Umbilical cord (tissue), 2 donors: ENCODE results near the gene CCDC182. TPM values are rescaled to one million over a fixed set of nuclear protein-coding genes. Genes with fewer than 3 reads are reported as not detected.

ENCODE experiments used
- DNase-seq: peaks from one replicate; pipeline ENCODE4 v3.0.0-alpha.2; 2015; ENCODE audit warnings: low spot score
- total RNA-seq: library from RNA; depleted of rRNA; stranded (reverse); fragments of >200 nt; gene quantifications from one replicate; pipeline ENCODE4 v1.2.3, GENCODE V29; 2014; ENCODE audit warnings: low replicate concordance; ENCODE audit not compliant: insufficient read depth

The CCDC182 gene
- total RNA-seq, 1 donor from 2014 or later, result not detected

DNA sequence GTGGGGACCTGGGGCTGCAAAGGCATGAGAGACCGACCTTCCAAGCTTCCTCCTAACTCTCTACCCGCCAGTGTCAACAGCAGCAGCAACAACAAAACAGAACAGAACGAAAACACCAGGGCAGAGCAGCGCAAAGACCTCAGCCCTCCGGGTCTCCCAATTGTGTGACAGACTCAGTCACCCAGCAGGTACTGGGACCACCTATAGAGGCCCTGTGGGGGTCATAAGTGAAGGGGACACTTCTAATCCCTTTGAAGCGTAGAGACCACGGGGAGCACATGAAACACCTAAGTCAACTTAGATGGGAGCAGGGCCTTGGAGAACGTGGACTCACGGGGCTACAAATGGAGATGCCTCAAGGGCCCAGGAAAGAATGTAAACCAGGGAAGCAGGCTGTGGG is 12.6 kb upstream of the CCDC182 start:
- DNase-seq, result no peak

DNA sequence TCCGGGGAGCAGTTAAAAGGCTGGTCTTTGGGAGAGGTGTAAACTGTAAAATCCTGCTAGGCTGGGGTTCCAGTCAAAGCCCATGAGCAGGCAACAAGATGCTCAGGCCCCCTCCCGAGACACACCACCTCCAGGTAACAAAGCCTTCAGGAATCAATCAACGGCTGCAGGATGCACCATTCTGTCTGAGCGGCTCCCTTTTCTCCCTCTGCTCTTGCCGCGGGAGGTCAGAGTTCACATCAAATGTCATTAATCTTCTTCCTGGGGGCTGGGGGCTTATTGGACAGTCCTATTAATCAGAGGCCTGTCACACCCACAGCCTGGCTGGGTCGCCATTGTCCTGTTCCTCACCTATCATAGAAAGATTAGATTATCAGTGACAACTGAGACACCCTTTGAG is 11.9 kb upstream of the CCDC182 start:
- no peak for DNase-seq

DNA sequence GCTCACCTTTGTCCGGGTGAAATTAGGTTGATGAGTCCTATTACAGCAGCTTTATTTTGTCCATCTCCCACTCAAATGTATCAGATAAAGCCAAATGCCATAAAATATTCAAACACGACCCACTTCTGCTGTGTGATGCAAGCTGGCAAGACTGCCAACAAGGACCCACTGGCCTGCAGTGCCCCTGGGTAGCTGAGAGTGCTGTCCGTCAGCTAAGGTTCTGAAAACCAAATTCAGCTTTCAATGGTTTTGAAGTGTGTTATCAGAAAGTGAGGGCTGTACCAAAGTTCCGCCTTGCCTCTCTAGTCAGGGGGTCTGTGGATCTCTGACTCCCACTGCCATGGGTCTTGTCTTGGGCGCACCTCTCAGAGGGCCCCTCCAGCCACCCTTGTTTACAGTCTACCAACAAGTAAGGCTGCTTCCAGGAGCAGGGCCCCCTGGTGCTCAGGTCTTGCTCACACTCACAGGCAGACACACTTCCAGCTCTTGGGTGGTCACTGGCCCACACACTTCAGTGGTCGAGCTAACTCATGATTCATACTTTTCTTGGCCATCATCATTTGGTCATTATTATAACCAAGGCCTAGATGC is 10.5 kb upstream of the CCDC182 start:
- DNase-seq, result no peak

DNA sequence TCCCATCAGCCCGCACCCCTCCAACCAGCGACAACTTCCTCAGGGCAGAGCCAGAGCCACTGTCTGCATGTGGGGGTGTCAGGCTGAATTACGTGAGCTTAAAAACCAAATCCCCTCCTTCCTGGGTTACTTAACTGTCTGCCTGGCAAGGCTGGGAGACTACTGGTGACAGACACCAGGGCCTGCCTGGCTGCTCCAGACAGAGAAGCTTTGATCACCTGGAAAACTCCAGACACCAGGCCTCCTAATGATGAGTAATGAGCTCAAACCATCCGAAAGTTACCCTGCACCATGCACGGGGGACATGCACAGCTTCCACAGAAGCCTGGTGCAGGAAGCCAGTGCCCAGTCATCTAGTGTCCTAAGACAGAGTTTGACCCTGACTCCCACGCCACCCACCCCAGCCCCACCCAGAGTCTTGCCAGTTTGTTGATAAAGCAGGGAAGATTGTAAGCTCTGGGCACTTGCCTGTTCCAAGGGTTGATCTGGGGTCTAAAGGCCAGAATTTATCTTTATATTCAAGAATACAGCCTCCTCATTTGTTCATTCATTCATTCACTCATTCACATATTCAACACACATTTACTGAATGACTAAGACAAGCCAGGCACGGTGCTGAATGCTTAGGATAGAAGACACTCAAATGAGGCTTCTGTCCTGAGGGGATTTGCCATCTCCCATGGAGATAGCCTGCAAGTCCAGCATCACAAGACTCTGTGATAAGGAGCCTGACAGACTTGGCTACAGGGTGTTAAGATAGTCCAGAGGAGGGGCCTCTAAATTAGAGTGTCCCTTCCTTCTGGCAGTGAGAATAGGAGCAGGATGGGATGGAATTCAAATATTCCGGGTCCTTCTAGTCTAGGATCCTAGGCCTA is 7.2 kb upstream of the CCDC182 start:
- peak; percentile 26 for DNase-seq

DNA sequence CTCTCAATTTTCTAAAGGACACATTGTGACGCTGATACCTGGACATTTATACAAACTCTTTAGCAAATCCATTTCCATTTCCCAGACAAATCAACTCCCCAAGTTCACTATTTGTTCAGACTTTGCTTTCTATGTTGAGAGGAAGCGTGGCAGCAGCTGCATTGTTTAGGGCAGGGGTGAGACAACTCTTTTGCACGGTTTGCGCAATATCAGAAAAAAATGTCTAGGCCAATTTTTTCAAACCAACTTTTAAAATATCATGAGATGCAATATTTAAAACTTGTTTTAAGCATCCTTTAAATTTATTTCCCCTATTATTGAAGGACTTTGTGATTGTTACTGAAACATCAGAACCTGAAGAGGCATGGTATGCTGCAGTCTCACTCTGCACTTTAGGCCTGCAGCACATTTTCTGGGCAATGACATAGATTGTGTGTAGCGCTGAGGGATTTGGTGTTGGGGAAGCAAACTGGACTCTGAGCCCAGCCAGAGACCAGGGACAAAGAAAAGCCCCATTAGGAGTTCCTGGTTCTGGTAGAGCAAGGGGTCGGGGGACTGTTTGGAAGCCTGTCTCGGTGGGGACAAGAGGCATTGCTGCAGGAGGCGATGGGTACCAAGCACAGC is 6.4 kb upstream of the CCDC182 start:
- DNase-seq, result no peak

DNA sequence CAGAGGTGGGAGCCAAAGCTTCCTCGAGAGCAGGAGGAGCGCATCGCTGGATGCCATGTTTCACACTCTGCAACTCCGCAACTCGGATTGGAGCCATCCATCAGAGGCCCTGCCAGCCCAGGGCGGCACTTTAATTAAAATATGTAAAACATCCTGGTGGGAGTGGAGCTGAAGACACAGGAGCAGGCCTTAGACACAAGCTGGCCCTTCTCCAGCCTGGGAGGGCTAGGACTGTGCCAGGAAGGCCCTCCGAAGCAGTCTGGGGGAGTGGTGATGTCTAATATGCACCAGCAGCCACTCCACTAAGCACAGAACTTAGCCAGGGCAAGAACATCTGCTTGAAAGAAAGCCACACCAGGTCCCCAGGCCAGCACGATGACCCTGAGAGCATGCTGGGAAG is 5.8 kb upstream of the CCDC182 start:
- DNase-seq, result no peak

DNA sequence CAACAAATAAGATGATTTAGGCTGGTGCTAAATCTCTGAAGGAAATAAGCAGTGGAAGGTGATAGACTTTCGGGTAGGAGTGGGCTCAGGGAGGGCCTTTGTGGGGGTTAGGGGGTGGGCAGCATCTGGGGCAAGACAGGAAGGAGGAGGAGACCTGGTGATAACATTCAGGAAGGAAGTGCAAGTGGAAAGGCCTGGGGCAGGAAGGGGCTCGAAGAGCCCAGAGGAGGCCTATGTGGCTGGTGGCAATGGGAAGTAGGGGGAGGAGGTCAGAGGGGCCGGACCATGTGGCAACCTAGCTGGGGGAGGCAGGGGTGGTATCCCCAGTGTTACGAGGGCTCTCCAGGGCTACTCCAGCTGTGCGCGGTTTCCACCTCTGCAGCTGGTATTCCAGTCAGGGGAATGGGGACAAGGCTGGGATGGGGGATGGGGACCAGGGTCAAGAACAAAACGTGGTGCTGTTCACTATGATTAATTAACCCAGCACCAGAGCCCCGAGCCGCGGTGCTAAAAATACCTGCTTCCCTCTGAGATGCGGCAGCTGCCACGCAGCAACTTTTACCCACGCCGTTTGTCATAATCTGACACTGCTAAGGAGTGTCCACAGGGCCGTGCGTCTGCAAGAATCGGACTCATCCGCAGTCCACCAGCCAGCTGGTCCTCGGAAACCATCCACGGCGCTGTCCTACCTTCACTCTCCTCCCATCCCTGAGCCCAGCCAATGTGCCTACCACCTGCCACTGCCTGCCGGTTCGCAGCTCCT is 5.2 kb upstream of the CCDC182 start:
- DNase-seq, result no peak

DNA sequence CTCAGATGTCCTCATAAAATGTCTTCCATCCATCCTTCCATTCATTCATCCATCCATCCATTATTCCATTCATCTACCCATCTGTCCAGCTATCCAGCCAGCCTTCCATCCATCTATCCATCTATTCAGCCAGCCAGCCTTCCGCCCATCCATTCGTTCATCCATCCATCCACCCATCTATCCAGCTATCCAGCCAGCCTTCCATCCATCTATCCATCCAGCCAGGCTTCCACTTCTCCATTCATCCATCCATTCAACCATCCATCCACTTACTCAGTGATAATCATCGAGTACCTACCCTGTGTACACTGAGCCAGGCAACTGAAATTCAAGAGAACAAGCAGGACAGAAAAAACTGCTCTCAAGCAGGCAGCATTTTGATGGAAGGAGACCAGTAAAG is 4.6 kb upstream of the CCDC182 start:
- no peak for DNase-seq

DNA sequence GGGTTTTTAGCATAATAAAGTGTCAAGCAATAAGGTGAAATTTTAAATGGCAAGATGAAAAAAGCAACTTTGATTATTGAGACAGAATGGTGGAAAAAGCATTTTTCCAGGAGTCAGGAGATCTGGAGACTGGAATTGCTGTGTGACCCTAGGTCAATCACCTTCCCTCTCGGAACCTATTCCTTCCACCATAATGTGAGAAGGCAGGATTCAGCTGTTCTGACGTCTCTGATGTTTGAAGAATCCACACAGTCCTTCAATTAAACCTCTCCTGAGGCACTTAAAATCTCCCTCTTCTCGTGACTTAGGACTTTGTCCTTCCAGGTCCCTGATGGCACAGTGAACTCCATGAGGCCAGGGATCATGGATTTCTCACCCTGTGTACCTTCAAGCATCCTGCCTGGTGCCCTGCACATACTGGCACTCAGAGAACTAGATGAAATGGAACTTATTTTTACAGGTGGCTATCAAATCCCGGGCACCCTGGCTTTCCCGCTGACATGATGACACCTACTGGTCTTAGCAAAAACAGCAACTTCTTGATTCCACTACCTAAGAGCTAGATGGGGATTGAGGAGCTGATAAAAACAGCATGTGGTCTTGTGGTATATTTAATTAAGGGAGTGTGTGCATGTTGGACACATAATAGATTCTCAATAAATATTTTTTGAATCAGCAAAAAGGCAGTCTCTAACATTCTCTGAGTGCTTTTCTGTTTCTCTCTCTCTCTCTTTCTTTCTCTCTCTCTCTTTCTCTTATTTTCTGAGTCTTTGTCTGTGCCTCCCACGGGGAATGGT is 2.3 kb upstream of the CCDC182 start:
- peak; percentile 61 for DNase-seq

DNA sequence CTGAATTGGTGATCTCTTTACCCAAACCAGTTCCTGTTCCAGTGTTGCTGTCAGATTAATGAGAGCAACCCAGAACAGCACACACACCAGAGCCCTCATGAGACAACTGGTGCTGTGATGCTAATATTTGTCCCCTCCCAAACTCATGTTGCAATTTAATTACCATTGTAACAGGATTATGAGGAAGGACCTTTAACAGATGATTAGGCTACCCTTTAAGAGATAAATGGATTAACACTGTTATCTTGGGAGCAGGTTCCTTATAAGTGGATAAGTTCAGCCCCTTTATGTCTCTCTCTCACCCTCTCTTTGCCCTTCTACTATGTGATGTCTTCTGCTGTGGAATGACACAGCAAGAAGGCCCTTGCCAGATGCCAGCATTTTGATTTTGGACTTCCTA is 1.1 kb upstream of the CCDC182 start:
- no peak for DNase-seq

DNA sequence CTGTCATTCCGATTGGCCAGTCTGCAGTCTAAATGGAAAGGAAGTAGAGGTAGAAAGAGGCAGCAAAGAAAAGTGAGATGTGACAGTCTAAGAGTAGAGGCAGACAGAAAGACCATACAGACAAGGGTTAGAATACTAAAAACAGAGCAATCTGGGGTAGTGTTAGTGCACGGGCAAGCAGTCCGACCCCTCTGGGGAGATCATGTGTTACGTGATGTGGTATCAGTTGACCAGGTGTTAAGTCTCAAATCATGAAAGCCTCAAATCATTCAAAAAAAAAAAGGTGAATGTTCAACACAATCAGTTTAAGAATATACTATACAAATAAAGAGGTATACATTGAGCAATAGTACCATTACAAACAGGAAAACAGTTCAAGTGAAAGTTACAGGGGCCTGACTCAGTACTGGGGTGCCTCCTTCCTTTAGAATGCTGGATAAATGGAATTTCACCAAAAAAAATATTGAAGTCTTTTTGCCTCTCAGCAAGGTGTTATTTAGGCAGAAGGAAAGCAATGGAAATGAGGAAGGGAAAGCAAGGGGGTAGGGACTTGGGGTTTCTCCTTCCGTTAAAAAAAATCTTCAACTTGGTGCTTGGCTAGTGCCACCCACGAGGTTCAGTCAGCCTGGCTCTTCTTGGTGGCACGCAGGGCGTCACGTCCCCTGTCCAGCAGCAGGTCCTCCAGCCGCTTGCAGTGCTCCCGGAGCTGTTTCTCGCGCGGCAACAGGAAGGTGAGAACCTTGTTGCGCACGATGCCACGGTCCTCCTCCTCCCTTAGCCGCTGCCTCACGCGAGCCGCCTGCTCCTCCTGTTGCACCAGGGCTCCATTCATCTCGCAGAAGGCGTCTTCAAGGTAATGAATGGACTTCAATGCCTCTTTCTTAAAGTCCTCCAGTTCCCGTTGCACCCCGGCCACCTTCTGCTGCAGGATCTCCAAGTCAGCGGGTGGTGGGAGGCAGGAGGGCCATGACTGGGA is 616 bp downstream of the CCDC182 start:
- DNase-seq, result no peak

DNA sequence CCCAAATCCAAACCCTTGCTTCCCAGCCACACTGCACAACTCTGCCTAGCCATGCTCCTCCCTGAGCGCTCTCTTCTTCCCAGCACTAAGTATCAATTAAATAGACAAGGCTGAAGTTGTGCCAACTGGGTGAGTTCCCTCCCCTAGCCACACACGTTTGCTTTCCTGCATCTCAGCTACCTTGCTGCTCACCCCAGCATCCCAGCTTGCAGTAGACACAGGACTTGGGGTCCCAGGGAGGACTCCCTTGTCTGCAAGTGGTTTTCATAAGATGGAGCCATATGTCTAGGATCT is 4.9 kb downstream of the CCDC182 start:
- DNase-seq, result no peak

DNA sequence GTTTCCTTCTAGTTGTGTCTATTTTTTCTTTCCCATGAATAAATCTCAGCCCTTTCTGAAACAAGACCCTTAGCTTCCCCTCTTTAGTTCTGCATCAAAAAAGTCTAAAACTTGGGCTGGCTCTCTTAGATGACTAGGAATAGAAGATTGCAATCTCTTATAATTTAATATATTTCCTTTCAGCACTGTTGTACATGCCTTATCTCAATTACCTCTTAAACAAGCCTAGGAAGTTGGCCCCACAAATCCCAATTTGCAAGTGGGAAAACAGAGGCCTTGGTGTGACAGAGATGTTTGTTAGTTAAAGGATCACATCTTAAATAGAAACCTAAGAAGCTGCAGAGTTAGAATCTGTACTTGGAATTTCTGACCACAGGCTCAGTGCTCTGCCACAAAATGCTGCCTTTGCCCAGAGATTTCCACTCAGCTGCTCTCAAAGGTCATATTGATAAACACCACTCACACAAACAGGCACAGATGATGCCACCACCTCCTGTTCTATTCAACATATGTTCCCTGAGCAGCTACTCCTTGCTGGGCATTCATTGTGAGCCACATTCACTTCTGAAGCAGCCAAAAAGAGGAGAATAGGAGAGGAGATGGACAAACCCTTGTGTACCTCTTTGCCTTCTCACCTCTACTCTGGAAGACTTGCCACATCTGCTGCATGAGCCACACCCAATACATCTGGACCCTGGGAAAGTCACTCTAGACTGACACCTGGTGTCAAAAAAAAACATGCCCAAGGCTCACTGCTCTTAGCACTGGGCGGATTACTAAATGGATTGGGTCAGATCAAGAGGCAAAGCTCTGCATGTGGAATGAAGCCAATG is 5.5 kb downstream of the CCDC182 start:
- DNase-seq, result peak; percentile 57

DNA sequence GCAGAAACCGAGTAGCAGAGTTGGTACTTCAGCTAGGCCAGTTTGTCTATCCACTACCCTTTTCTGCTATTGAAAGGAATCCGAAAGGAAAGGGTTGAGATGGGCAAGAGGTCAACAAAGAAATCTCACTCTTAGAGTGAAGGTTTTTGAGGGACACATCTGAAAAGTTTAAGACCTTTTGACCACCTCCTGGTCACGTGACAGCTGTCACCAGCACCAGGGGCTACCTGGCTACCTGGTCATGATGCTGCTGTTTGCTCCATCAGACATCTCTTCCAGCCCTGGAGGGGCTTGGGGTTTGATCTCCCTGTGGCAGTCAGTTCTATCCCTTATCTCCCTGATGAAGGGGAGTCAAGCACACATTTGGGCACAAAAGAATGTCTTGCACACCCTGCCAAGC is 7.6 kb downstream of the CCDC182 start:
- DNase-seq, result no peak

DNA sequence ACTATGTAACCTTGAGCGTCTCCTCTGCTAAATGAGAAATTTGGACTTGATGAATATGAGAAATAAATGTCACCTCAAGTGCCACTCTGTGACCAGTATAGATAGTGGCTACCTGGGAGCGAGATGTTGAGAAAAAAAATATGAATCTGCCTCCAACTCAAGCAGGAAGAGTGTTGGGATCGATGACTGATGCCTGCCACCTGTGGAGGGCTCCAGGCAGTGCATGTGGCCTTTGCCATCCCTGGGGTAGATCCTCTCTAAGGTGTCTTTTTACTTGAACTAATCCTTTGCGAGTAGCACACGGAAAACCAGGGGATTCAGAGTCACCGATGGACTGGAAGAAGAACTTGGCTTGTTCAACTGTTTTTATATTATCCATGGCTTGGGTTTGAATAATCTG is 9.4 kb downstream of the CCDC182 start:
- DNase-seq, result no peak

DNA sequence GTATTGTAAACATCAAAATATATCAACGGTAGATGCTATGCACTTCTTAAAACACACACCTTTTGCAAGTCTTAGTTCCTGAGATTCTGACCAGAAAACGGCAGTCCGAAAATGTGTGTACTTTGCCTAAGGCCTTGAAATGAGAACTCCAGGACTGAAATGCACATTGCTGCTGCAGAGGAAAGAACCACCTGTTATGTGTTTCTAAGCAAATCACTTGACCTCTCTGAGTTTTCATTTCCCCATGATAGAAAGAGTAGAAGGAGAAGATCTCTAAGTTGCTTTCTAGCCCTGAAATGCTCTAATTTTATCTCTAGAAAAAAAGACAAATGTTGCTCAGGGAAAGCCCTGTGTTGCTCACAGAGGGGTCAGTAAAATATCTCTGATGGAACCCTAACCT is 9.9 kb downstream of the CCDC182 start:
- no peak for DNase-seq

DNA sequence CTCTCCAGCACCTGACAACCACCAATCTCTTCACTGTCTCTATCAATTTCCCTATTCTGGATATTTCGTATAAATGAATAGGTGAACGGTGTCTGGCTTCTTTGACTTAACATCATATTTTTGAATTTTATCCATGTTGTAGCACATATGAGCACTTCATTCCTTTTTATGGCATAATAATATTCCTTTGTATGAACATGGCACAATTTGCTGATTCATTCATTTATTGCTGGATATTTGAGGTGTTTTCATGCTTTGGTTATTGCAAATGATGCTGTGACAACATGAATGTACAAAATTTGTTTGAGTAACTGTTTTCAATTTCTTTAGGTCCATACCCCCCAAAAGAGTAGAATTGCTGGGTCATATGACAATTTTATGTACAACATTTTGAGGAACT is 12.0 kb downstream of the CCDC182 start:
- no peak for DNase-seq

DNA sequence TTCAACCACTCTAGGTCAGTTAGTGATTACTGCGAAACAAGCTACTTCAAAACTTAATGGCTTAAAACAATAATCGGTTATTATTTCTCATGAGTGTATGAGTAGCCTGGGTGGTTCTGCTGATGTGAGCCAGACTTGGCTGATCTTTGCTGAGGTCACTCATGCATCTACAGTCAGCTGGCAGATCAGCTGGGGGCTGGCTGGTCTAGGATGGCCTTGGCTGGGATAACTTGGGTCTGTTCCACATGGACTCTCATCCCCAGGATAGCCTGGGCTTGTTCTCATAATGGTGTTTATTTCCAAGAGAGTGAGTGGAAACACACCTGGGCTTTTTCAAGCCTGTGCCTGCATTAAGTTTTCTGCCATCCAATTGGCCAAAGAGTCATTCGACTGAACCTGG is 13.0 kb downstream of the CCDC182 start:
- no peak for DNase-seq

DNA sequence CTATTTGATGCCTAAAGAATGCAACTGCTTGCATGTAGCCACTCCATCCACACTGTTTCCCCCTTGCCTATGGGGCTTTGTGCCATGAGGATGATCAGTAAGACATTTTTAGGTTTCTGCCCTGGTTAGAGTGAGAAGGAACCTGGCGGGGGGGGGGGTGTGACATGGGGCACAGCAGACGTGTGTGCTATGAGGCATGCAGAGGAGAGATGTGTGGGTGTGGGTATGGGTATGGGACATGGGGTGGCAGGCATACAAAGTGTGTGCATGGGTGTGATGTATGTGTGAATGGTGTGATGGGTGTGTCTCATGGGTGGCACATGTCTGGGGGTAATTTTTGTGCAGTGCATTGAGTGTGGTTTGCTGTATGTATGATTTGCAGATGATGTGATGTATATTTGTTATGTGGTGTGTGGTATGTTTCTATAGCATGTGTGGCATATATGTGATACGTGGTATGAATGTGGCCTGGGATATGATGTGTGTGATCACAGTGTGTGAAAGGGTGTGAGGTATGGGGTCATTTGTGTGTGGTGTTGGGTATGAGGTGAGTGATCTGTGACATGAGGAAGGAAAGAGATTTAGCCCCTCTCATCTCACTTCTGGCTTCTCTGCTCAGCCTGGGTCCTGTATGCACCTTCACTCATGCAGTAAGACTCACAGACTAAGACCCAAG is 14.9 kb downstream of the CCDC182 start:
- DNase-seq, result no peak
